CD4-positive, alpha-beta T cell treated with Interleukin-2 at 100 ng/mL for 4 hours (primary cell): Measurements from ENCODE around the gene B4GALNT4.
"Not testable (repeated sequence)": the region's sequence is repeated elsewhere in the genome, so short reads cannot be mapped to it uniquely, and the experiment has no call there.

Experiments used
- DNase-seq: peaks from one replicate; pipeline ENCODE4 v3.0.0-alpha.2; 2020; ENCODE audit warnings: low spot score

Gene B4GALNT4

GRCh38 chr11:422249-422656, 53.0 kb downstream of the B4GALNT4 start:
- no peak for DNase-seq

- DNase-seq: no peak
These were observed 54.9 kb downstream of the B4GALNT4 start for GRCh38 chr11:424232-424631.

GRCh38 chr11:424766-425165, 55.5 kb downstream of the B4GALNT4 start:
- not testable (repeated sequence) for DNase-seq

- no peak for DNase-seq
These were observed 56.0 kb downstream of the B4GALNT4 start for GRCh38 chr11:425301-425700.

- no peak for DNase-seq
These were observed 57.6 kb downstream of the B4GALNT4 start for GRCh38 chr11:426851-427250.

GRCh38 chr11:428295-428694, 59.0 kb downstream of the B4GALNT4 start:
- no peak for DNase-seq

GRCh38 chr11:429391-429790, 60.1 kb downstream of the B4GALNT4 start:
- DNase-seq: no peak

GRCh38 chr11:429931-430456, 60.7 kb downstream of the B4GALNT4 start:
- no peak for DNase-seq
